ENCODE measurements around the gene DYNC1I1. TPM values are rescaled to one million over a fixed set of nuclear protein-coding genes. Genes with fewer than 3 reads are reported as not detected.

DYNC1I1 gene
- total RNA-seq, 3 donors from 2014 or later (not counting 1 experiment from before 2014, with no cell fraction given) = not detected

GRCh38 chr7:95749044-95749443, 23.3 kb upstream of the DYNC1I1 start:
- Mint-ChIP-seq H3K27ac (no peak overlapping the region), H3K36me3 (no peaks in the 10 kb centered on the region), H3K9me3 (no peaks in the 10 kb centered on the region), H3K4me3 (no peak overlapping the region), H3K27me3 (ENCODE audit: low read depth in 2 of 2) (peaks cover 0 to 48% of the 10 kb centered on the region in 2 donors), H3K4me1 (no peaks in the 10 kb centered on the region)
- intact Hi-C loops (cut with micrococcal nuclease) = no loop called here
- no CpG with 5 or more reads among the region's 3 CpGs for WGBS (ENCODE audit: insufficient coverage)
- no peak for DNase-seq
- Histone ChIP-seq H3K36me3 (ENCODE audit: control insufficient read depth, insufficient read depth, low read length) (no peaks in the 10 kb centered on the region), H3K9me3 (ENCODE audit: control insufficient read depth, insufficient read depth, low read length) (no peaks in the 10 kb centered on the region), H3K4me1 (ENCODE audit: control insufficient read depth, insufficient read depth, low read length) (no peaks in the 10 kb centered on the region), H3K27ac (ENCODE audit: low read length) (no peak overlapping the region), H3K27me3 (ENCODE audit: control insufficient read depth, insufficient read depth, low read length) (no peaks in the 10 kb centered on the region), H3K4me3 (ENCODE audit: low read length) (no peak overlapping the region)
- no peak for ATAC-seq
- no peak for TF ChIP-seq CTCF (IDR thresholded peaks at IDR 0.05)

- intact Hi-C loops (cut with micrococcal nuclease) = no loop called here
- TF ChIP-seq CTCF (IDR thresholded peaks at IDR 0.05) = no peak
- H3K4me3 Mint-ChIP-seq = no peak overlapping the region
Observed at GRCh38 chr7:95749515-95749914, 22.8 kb upstream of the DYNC1I1 start.

GRCh38 chr7:95753440-95753839, 18.9 kb upstream of the DYNC1I1 start:
- H3K4me3 Mint-ChIP-seq = no peak overlapping the region
- peaks cover 0 to 27% of the 10 kb centered on the region in 2 donors for H3K27me3 Mint-ChIP-seq (ENCODE audit: low read depth in 2 of 2)
- no peaks in the 10 kb centered on the region for H3K4me1 Mint-ChIP-seq
- no peak for TF ChIP-seq CTCF (IDR thresholded peaks at IDR 0.05)
- H3K27ac Mint-ChIP-seq = no peak overlapping the region
- intact Hi-C loops (cut with micrococcal nuclease) = no loop called here
- H3K27ac ChIP-seq (ENCODE audit: low read length) = no peak overlapping the region
- no peaks in the 10 kb centered on the region for H3K36me3 Mint-ChIP-seq
- H3K4me1 ChIP-seq (ENCODE audit: control insufficient read depth, insufficient read depth, low read length) = no peaks in the 10 kb centered on the region
- no peak for ATAC-seq
- DNase-seq = no peak
- H3K36me3 ChIP-seq (ENCODE audit: control insufficient read depth, insufficient read depth, low read length) = no peaks in the 10 kb centered on the region
- H3K9me3 ChIP-seq (ENCODE audit: control insufficient read depth, insufficient read depth, low read length) = no peaks in the 10 kb centered on the region
- no peaks in the 10 kb centered on the region for H3K9me3 Mint-ChIP-seq
- H3K4me3 ChIP-seq (ENCODE audit: low read length) = no peak overlapping the region
- no peaks in the 10 kb centered on the region for H3K27me3 ChIP-seq (ENCODE audit: control insufficient read depth, insufficient read depth, low read length)

More at GRCh38 chr7:95749515-95749914, 22.8 kb upstream of the DYNC1I1 start:
- H3K36me3 ChIP-seq (ENCODE audit: control insufficient read depth, insufficient read depth, low read length) = no peaks in the 10 kb centered on the region
- no peaks in the 10 kb centered on the region for H3K27me3 ChIP-seq (ENCODE audit: control insufficient read depth, insufficient read depth, low read length)
- H3K9me3 ChIP-seq (ENCODE audit: control insufficient read depth, insufficient read depth, low read length) = no peaks in the 10 kb centered on the region
- ATAC-seq = no peak
- Mint-ChIP-seq H3K36me3 (no peaks in the 10 kb centered on the region), H3K27ac (no peak overlapping the region), H3K9me3 (no peaks in the 10 kb centered on the region), H3K27me3 (ENCODE audit: low read depth in 2 of 2) (peaks cover 0 to 46% of the 10 kb centered on the region in 2 donors), H3K4me1 (no peaks in the 10 kb centered on the region)
- H3K4me1 ChIP-seq (ENCODE audit: control insufficient read depth, insufficient read depth, low read length) = no peaks in the 10 kb centered on the region
- no peak overlapping the region for H3K27ac ChIP-seq (ENCODE audit: low read length)
- no peak for DNase-seq
- no peak overlapping the region for H3K4me3 ChIP-seq (ENCODE audit: low read length)

GRCh38 chr7:95755277-95755934, 16.9 kb upstream of the DYNC1I1 start:
- Mint-ChIP-seq H3K27me3 (ENCODE audit: low read depth in 2 of 2) (peaks cover 0 to 22% of the 10 kb centered on the region in 2 donors), H3K4me1 (no peaks in the 10 kb centered on the region), H3K36me3 (no peaks in the 10 kb centered on the region), H3K27ac (no peak overlapping the region), H3K4me3 (no peak overlapping the region), H3K9me3 (no peaks in the 10 kb centered on the region)
- Histone ChIP-seq H3K27ac (ENCODE audit: low read length) (no peak overlapping the region), H3K36me3 (ENCODE audit: control insufficient read depth, insufficient read depth, low read length) (no peaks in the 10 kb centered on the region), H3K27me3 (ENCODE audit: control insufficient read depth, insufficient read depth, low read length) (no peaks in the 10 kb centered on the region), H3K4me3 (ENCODE audit: low read length) (no peak overlapping the region), H3K9me3 (ENCODE audit: control insufficient read depth, insufficient read depth, low read length) (no peaks in the 10 kb centered on the region), H3K4me1 (ENCODE audit: control insufficient read depth, insufficient read depth, low read length) (no peaks in the 10 kb centered on the region)
- TF ChIP-seq CTCF (IDR thresholded peaks at IDR 0.05) = no peak
- no peak for DNase-seq
- intact Hi-C loops (cut with micrococcal nuclease) = no loop called here
- 83% methylated on average over 5 of the region's 6 CpGs for WGBS (ENCODE audit: insufficient coverage)
- ATAC-seq = no peak

Measured in natural killer cell (primary cell).